ENCODE measurements around the gene SLC25A38.
"Not testable (repeated sequence)": the region's sequence is repeated elsewhere in the genome, so short reads cannot be mapped to it uniquely, and the experiment has no call there.

The SLC25A38 gene

GRCh38 chr3:39407773-39408492, 24.8 kb downstream of the SLC25A38 start:
- no peak for DNase-seq (ENCODE audit: low read depth)

- DNase-seq (ENCODE audit: low read depth), result no peak
Measured at GRCh38 chr3:39408493-39409372, 25.6 kb downstream of the SLC25A38 start.

- no peak for DNase-seq (ENCODE audit: low read depth)
Measured at GRCh38 chr3:39409514-39410136, 26.5 kb downstream of the SLC25A38 start.

GRCh38 chr3:39410893-39411292, 27.7 kb downstream of the SLC25A38 start:
- no peak for DNase-seq (ENCODE audit: low read depth)

GRCh38 chr3:39412668-39413260, 29.6 kb downstream of the SLC25A38 start:
- DNase-seq (ENCODE audit: low read depth), result no peak

- DNase-seq (ENCODE audit: low read depth), result no peak
Measured at GRCh38 chr3:39413691-39414420, 30.7 kb downstream of the SLC25A38 start.

GRCh38 chr3:39414421-39414907, 31.3 kb downstream of the SLC25A38 start:
- DNase-seq (ENCODE audit: low read depth), result no peak

- not testable (repeated sequence) for DNase-seq (ENCODE audit: low read depth)
Measured at GRCh38 chr3:39415302-39415701, 32.1 kb downstream of the SLC25A38 start.

GRCh38 chr3:39415983-39416382, 32.8 kb downstream of the SLC25A38 start:
- no peak for DNase-seq (ENCODE audit: low read depth)

- DNase-seq (ENCODE audit: low read depth), result not testable (repeated sequence)
Measured at GRCh38 chr3:39416998-39417397, 33.8 kb downstream of the SLC25A38 start.

GRCh38 chr3:39418556-39419225, 35.5 kb downstream of the SLC25A38 start:
- not testable (repeated sequence) for DNase-seq (ENCODE audit: low read depth)

GRCh38 chr3:39419742-39420315, 36.7 kb downstream of the SLC25A38 start:
- DNase-seq (ENCODE audit: low read depth), result no peak

- DNase-seq (ENCODE audit: low read depth), result no peak
Measured at GRCh38 chr3:39420543-39420942, 37.4 kb downstream of the SLC25A38 start.

- no peak for DNase-seq (ENCODE audit: low read depth)
Measured at GRCh38 chr3:39423436-39423970, 40.3 kb downstream of the SLC25A38 start.

- no peak for DNase-seq (ENCODE audit: low read depth)
Measured at GRCh38 chr3:39426312-39426711, 43.1 kb downstream of the SLC25A38 start.

GRCh38 chr3:39427506-39427905, 44.3 kb downstream of the SLC25A38 start:
- no peak for DNase-seq (ENCODE audit: low read depth)

- no peak for DNase-seq (ENCODE audit: low read depth)
Measured at GRCh38 chr3:39428745-39429201, 45.6 kb downstream of the SLC25A38 start.

- DNase-seq (ENCODE audit: low read depth), result no peak
Measured at GRCh38 chr3:39429466-39429865, 46.3 kb downstream of the SLC25A38 start.

- DNase-seq (ENCODE audit: low read depth), result no peak
Measured at GRCh38 chr3:39432342-39432741, 49.2 kb downstream of the SLC25A38 start.

- no peak for DNase-seq (ENCODE audit: low read depth)
Measured at GRCh38 chr3:39433642-39434041, 50.5 kb downstream of the SLC25A38 start.
